ENCODE results near the gene GINS2.

Gene GINS2

DNA sequence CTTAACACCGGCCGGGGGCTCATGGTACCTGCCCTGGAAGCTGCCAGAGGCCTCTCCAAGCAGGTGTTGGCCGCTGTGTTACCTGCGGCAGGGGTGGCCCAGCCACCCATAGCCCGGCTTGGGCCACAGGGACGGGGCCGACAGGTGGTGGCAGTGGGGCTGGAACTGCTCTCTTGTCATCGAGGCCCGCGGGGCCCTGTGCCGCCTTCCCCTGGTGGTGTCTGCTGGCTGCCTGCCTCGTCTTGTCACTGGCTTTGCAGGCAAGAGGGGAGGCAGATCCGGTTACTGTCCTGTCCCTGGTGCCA is 48.5 kb downstream of the GINS2 start:
- no peak for DNase-seq (ENCODE audit: low read depth in 2 of 2)

DNA sequence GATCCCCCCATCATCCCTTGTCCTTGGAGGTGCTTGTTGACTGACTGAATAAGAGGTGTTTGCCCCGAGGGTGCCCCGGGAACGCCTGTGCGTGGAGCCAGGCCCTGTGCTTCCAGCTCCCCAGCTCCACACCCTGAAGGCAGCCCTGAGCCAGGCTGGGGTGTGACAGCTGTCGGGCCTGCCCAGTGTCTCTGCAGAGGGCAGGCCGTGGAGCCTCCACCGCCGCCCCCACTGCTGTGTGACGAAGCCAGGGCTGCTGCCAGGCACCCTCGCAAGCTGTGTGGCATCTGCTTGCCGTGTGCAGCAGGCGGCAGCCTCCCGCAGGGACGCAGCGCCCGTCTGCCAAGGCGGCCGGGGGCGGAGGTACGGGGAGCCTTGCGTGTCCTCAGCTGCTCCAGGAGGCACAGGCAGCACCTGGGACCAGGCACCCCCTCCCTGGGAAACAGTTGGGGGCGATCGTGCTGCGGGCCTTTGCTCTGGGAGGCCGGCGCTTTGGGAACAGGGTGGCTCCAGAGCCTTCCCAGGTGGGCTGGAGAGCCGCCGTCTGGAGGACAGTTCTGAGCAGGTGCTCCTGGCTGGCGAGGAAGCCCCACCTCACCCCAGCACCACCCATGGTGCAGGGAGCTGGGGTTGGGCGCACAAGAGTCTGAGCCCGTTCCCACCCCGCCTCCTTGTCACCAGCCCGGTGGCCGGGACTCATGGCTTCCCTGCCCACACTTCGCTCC is 49.1 kb downstream of the GINS2 start:
- no peak for DNase-seq (ENCODE audit: low read depth in 2 of 2)

DNA sequence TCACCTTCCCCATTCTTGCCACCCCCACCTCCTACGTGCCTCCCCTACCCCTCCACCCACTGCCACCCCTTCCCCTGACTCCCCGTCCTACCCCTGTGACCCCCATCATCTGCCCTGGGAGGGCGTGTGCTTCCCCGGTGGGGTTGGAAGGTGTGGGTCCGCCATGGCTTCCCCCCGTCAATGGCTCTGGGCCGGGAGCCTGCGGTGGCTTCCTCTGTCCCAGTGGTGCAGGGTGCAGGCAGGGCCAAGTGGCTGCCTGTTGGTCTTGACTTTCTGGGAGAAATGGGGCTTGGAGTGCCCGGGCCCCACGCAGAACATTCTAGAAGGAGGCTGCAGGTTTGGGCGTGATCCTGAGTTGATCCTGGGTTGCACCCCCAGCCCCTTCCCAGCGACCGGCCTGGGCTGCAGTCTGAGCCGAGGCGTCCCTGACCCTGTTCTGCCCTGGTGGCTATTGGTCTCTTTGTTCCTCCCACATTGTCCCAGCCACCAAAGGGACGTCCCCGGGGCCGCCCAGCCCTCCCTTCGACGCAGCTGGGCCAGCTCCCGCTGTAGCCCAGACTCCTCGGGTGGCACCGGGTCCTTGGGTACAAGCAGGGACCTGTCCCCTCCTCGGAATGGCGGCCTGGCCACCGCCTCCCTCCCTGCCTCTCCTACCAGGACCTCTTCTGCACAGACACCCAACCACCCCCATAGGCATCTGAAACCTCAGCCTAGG is 49.9 kb downstream of the GINS2 start:
- no peak for DNase-seq (ENCODE audit: low read depth in 2 of 2)

DNA sequence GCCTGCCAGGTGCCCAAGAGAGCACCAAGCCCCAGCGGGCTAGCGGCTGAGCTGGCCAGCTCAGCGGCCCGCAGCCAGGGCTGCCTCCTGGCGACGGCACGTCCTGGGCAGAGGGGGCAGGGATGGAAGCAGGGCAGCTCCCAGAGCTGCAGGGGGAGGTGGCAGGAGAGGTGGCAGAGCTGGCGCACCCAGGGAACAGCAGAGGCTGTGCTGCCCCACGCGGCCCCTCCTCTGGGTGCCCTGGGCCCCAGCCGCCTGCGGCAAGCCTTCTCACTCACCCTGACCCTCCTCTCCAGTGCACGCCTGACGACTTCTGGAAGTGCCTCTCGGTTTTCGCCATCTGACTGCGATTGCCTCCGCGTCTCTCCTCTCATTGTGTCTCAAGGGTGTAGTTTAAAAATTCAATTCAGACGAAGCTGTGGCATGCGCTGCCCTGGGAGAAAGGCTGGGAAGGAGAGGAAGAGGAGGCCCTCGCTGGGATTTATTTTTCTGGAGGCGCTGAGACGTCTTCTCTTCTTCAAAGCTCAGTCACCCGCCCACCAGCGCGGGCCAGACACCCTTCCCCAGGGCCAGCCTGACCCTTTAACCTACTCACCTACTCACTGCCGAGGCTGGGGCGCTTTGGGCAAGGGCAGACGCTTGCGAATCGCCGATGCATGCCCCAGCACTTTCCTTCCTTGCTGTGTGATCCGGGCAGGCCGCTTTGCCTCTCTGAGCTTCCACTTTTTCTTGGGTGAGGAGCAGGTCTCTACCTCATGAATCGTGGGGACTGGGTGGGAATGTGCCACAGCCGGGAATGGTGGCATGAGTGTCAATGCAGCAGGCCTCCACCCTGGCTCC is 50.7 kb downstream of the GINS2 start:
- DNase-seq (ENCODE audit: low read depth in 2 of 2), result no peak

DNA sequence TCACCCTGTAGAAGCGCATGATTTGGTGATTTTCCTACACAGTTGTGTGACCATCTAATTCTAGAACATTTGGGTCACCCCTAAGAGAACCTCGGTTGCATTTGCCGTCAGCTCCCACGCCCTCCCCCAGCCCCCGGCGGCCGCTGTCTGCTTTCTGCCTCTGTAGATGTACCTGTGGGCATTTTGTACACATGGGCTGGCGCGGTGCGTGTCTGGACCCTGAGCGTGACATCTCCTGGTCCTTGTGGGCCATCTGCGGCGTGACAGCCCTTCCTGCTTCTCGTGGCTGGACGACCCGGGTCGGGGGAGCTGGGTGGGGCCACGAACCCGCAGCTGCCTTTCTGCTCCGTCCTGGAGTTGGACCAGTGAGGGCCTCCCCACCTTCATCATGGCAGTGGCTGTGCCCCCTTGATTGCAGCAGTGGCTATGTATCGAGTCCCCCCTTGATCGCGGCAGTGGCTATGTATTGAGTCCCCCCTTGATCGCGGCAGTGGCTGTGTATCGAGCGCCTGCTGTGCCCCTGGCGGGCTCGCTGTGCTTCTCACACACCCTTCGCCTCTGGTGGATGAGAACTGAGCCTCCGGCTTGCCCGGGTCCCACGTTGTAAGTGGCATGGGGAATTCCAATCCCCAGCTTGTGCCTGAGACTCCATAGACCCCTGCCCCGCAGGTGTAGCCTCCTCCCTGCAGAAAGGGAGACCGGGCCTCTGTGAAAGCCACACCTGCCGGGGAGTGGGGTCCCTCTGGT is 51.5 kb downstream of the GINS2 start:
- no peak for DNase-seq (ENCODE audit: low read depth in 2 of 2)

DNA sequence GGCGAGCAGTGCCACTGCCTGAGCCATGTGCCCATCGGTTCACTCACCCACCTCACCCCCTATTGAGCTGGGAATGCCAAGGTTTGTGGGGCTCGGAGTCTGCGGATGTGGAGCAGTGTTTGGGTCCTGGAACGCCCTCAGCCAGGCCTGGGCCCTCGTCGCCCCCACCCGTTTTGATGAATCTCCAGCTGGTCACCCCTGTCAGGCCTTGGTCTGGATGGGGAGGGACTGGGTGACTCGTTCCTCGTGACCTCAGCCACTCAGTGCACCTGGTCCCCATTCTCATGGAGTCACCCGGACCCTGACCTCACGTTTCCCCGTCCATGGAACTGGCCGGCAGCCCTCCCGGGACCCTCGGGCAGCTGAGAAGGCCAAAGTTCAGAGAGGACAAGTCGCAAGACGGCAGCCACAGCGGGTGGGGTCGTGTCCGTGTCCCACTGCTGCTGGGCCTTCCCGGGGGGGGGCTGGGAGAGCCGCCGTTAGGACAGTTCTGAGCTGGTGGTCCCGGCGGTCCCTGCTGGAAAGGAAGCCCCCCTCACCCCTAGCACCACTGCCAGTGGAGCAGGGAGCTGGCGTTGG is 52.4 kb downstream of the GINS2 start:
- no peak for DNase-seq (ENCODE audit: low read depth in 2 of 2)

DNA sequence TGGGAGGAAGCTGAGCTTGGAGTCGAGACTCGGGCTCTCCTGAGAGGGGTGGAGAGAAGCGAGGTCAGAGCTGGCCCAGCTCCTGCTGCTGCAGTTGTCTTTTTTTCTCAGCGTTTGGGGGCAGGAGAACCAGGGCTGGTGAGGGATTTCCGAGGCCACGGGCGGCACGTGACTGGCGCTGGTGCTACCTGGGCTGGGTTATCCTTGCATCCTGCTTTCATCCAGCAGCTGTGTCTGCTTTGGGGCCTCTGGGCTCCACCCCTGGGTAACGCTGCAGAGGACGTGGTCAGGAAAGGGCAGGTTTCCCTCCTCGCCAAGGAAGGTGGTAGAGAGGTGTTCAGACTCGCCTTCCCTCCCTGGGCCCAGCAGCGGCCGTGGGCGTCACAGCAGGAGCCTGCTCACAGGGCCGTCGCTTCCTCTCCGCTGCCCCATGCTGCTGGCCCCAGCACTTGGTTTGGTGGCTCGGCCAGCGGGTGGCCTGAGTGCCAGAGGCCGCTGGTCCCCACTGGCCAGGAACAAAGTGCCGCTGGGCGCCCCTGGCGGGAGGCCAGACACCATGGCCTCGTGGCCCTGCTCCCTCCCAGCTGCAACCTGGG is 53.1 kb downstream of the GINS2 start:
- no peak for DNase-seq (ENCODE audit: low read depth in 2 of 2)

DNA sequence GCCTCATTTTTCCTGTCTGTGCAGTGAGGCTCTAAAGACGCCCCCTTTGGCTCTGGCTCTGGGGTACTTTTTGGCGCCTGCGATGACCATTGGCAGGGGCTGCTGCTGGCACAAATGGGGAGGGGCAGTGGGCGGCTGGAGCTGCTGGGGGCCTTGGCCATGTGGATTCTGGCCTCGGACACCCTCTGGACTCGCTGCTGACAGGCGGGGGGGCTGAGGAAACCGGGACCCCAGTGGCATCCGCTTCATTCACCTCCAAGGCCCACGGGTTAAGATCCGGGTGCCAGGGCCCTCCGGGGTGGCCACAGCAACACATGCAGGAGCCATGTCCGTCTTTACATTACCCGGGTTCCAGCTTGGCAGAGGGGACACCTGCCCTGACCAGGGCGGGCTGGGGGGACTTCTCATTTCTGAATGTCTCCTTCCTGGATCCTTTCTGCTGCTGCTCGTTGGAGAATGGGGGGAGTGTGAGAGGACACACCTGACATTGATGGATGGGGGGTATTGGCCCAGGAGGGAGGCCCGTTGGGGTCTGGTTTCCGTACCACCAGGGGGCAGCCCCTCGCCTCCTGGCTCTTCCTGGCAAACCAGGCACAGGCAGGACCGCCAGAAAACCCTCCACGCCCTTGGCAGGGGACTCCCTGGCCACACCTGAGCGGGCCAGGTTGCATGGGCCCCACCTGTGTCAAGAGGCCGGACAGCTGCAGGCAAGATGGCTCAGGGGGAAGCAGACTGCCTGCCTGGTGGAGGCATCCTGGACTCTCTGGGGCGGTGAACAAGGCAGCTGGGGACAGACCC is 53.8 kb downstream of the GINS2 start:
- DNase-seq (ENCODE audit: low read depth in 2 of 2), result no peak

DNA sequence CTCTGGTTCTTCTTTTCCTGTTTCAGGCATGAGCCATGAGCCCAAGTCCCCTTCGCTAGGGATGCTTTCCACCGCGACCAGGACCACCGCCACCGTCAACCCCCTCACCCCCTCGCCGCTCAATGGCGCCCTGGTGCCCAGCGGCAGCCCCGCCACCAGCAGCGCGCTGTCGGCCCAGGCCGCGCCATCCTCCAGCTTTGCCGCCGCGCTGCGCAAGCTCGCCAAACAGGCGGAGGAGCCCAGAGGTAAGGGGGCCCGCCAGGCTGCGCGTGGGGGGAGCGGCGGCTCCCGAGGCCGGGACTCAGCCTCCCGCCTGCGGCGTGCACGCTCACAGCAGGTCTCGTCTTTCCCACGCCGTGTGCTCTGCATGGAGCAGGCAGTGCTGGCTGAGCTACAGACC is 54.9 kb downstream of the GINS2 start:
- no peak for DNase-seq (ENCODE audit: low read depth in 2 of 2)

DNA sequence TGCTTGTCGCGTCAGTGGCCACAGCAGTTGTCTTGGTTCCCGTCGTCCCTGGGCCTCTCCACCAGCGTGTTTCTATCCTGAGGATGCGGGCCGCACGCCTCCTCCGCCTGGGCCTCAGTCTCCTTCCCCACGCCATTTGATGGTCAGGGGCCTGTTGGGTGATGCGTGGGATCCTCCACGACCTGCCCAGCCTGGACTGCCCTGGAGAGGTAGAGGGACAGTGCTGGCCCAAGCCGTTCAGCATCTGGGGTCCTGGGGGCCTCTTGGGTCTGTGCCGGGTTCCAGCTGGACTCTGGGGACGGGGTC is 55.4 kb downstream of the GINS2 start:
- DNase-seq (ENCODE audit: low read depth in 2 of 2), result no peak

DNA sequence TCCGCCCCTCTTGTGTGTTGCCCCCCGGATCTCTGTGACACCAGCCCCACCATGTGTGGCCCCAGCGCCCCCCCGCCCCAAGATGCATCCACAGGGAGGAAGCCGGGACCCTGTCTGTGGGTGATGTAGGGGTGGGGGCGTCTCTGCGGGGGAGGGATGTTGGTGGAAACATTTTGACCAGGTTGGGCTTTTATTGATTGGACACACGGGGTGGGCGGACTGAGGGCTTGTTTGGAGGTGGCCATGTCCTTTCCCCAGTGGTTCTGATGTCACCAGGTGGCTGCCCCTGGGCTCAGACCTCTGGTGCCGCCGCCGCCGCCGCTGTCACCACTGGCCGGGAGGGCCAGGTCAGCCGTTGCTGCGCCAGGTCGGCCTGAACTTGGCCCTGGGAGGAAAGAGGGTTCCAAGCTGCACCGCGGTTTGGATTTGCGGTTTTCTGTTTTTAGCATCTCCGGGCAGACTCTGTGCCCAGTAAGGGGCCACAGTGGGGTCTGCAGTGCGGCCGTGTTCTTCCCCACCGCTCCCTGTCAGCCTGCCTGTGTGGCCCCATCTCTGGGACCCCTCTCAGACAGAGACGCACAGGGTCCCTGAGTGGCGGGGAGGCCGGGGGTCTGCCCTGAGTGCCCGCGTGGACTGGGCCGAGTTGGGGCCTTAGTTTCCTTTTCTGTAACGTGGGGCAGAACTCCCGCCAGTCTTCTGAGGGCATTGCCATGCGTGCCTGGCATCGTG is 55.9 kb downstream of the GINS2 start:
- no peak for DNase-seq (ENCODE audit: low read depth in 2 of 2)

DNA sequence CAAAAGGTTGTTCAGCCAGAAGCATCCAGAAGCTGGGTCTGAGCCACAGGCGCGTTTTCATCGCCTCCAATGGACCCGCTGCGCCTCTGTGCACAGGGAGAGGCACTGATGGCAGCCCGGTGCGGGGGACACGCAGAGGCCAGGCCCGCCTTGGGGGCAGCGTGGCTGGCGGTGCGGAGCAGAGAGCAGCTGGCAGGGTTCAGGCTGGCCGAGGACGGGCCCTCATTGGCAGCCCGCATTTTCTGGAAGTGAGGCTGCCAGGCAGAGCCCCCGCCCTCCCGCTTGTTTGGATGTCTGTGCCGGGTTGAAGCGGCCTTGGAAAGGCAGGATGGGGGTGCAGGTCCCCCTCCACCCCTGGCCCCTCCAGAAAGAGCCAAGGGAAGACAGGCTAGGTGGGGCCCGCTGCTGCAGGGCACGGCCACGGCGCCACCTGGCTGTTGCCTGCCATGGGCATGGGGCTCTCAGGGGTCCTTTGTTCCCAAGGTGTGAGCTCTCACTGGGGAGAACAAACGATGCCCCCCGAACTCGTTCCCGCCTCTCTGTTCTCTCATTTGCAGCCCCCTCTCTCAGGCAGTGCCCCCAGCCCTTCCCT is 56.9 kb downstream of the GINS2 start:
- no peak for DNase-seq (ENCODE audit: low read depth in 2 of 2)

DNA sequence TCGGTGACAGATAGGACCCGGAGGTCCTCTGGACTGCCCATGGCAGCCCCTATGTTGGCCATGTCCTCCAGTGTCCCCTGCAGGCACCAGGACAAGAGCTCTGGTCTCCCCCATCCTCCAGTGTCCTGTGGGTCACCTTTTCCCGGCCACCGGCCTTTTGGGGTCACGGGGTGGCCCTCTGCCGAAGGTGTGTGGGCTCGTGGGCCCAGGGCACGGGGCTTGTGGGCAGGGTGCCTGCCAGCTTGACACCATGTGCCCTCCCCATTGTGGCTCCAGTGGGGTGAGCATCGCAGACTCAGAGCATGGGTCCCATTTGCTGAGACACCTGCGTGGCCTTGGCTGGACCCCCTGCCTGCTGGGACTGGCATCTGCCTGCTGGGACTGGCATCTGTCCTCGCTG is 57.5 kb downstream of the GINS2 start:
- DNase-seq (ENCODE audit: low read depth in 2 of 2), result no peak

DNA sequence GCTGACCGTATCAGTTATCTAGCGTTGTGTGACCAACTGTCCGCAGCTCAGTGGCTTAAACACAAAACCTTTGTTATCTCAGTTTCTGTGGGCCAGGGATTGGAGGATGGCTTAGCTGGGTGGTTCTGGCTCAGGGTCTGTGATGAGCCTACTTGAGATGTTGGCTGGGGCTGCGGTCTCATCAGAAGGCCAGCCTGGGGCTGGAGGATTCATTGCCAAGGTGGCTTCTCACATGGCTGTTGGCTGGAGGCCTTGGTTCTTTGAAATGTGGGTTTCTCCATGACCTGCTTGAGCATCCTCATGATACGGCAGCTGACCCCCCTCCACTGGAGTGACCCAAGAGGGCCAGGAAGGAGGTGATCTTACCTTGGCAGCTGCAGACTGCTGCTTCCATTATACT is 58.9 kb downstream of the GINS2 start:
- no peak for DNase-seq (ENCODE audit: low read depth in 2 of 2)

DNA sequence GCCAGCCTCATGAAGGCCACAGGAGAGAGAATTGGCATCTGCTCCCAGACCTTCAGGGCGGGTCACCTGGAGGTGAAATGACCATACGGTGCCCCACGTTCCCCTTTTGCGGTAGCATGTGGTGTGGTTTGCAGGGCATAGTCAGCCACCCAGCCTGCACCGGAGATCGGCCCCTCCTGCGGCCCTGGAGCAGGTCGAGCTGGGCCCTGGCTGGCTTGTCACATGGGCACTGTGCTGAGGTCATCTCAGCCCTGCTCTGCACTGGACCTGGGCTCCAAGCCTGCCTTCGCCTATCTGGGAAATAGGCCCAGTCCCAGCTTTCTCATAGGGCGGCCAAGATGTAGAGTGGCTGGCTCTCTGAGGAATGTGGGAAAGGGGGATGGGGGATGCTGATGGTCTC is 59.4 kb downstream of the GINS2 start:
- DNase-seq (ENCODE audit: low read depth in 2 of 2), result no peak

DNA sequence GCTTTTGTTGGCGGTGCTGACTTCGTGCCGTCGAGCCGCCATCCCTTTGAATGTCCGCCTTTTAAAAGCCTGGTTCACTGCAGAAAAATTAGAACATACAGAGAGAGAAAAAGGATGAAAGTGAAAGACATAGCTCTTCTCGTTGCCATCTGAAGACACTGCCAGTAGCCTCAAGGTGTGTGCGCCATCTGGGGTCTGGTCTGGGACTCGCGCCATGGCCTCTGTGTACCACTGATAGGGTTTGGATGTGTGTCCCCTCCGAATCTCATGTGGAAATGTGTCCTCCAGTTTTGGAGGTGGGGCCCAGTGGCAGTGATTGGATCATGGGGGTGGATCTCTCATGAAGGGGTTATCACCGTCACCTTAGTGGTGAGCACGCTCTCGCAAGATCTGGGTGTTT is 60.1 kb downstream of the GINS2 start:
- no peak for DNase-seq (ENCODE audit: low read depth in 2 of 2)

DNA sequence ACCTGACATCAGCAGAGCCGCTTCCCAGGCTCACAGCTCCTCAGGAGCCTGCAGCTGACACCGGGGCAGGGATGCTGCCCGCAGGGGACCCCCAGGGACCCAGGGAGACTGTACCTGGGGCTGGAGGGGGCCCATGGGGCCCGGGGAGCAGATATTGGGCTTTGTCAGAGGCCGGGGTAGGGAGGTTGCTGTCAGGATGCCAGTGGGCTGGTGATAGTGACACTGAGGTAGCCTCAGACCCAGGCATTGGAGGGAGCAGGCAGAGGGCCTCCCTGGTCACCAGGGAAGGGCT is 60.5 kb downstream of the GINS2 start:
- DNase-seq (ENCODE audit: low read depth in 2 of 2), result no peak

DNA sequence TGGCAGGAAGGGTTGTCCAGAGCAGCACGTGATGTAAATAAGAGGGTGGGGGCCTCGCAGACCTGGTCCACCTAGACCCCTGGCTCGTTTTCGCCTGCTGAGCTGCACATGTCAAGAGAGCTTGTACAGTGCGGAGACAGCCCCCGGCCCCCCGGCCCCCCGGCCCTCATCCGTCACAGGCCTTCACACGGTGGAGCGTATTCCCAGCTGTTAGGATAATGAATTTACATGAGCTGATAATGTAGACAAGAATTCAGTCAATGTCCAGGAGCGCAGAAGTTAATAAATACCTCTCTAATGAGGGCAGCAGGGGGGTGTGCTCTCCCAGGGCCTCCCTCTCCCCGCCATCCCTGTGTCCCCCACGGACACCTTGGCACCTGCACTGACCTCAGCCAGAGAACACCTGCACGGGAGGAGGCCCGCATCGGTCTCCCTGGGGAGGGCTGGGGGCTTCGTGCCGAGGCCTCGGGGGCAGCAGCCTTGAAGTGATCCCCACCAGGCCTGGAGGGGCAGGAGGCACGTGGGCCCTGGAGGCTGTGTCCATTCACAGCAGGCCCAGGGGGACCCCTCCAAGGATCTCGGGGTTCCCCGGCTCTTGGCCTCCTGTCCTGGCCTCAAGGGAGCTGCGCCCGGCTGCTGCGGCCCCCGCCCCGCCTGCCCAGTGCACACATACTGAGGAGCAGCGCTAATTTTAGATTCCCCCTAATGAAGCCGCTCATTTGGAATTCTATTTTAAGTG is 61.1 kb downstream of the GINS2 start:
- DNase-seq (ENCODE audit: low read depth in 2 of 2), result no peak

DNA sequence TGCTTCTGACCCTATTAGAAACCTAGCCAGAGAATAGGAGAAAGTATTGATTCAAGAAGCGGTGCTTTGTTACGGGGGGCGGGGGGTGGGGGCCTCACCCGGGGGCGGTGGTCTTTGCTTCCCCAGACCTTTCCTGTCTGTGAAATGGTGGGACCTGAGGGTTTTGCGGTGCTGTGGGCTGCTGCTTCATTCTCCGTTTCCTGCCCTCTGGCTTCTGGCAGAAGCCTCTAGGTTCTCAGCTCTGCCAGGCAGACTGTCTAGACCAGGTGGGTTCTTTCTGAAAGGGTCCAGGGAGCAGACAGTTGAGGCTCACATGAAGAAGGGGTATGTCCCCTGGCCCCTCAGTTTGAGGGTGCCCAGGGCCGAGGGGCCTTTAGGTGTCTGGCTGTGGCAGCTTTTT is 61.7 kb downstream of the GINS2 start:
- DNase-seq (ENCODE audit: low read depth in 2 of 2), result no peak
